B cell (primary cell): ENCODE results near the gene ADORA2A. TPM values are rescaled to one million over a fixed set of nuclear protein-coding genes. Genes with fewer than 3 reads are reported as not detected.

Experiments
- ATAC-seq: fragments of 200-7000 bp; cut with Tn5 transposase; one replicate; pipeline ENCODE4 v1.10.0; 2021; ENCODE audit warnings: low read depth, mild to moderate bottlenecking, moderate number of reproducible peaks, moderate library complexity
- CTCF ChIA-PET: fragments of 350-600 bp; sonication (Branson Sonifier 250); formaldehyde crosslinking; loops from one replicate; lab custom pipeline; 2021; ENCODE audit warnings: antibody characterized with exemption, inconsistent platforms; lab: Charles Lee
- POLR2A ChIA-PET: fragments of 350-600 bp; sonication (Branson Sonifier 250); formaldehyde crosslinking; loops from one replicate; lab custom pipeline; 2021; ENCODE audit warnings: antibody characterized with exemption; lab: Charles Lee
- DNase-seq: peaks from one replicate; pipeline ENCODE4 v3.0.0; 2013
- H2AFZ ChIP-seq: 2 replicates; pipeline ENCODE4 v1.6.1; 2012; ENCODE audit warnings: mild to moderate bottlenecking, low read depth, low read length; ENCODE audit not compliant: insufficient read depth, poor library complexity, severe bottlenecking
- H3K27ac ChIP-seq, 2 donors: 1 replicate in 1 of 2; 2 replicates in 1 of 2; pipeline ENCODE4 v1.5.1; 2012 to 2013; ENCODE audit warnings: low read length in 2 of 2, mild to moderate bottlenecking in 2 of 2, moderate library complexity in 1 of 2
- H3K27me3 ChIP-seq, 4 experiments: fragments of 200-600 bp in 1 of 4; sonication (generic) in 1 of 4; replicated peaks in 1 of 4; 1 replicate in 2 of 4; 2 replicates in 2 of 4; pipeline versions ENCODE4 v1.6.1 to v1.7.0; 2013 to 2016; ENCODE audit warnings: low read length in 3 of 4, mild to moderate bottlenecking in 2 of 4, mixed read lengths in 1 of 4, moderate library complexity in 1 of 4; ENCODE audit not compliant: insufficient read depth in 4 of 4, control insufficient read depth in 3 of 4; ENCODE audit errors: control extremely low read depth in 1 of 4
- H3K36me3 ChIP-seq, 2 experiments: replicated peaks in 1 of 2; 1 replicate in 1 of 2; 2 replicates in 1 of 2; pipeline versions ENCODE4 v1.6.1 to v1.7.1; 2013; ENCODE audit warnings: low read length in 1 of 2; ENCODE audit not compliant: insufficient read depth in 2 of 2, control insufficient read depth in 1 of 2; ENCODE audit errors: control extremely low read depth in 1 of 2, extremely low read depth in 1 of 2
- H3K4me1 ChIP-seq, 2 donors: fragments of 200-600 bp in 1 of 2; sonication (generic) in 1 of 2; 1 replicate in 1 of 2; 2 replicates in 1 of 2; pipeline versions ENCODE4 v1.5.1 to v1.6.1; 2013 to 2017; ENCODE audit warnings: low read length in 2 of 2; ENCODE audit not compliant: control insufficient read depth in 2 of 2, insufficient read depth in 2 of 2
- H3K4me2 ChIP-seq: replicated peaks from 2 replicates; pipeline ENCODE3; 2012; ENCODE audit warnings: mild to moderate bottlenecking, low read depth, low read length; ENCODE audit not compliant: poor library complexity, severe bottlenecking
- H3K4me3 ChIP-seq, 5 experiments: fragments of 200-600 bp in 1 of 5; sonication (generic) in 1 of 5; 1 replicate in 3 of 5; 2 replicates in 2 of 5; pipeline versions ENCODE4 v1.5.1 to v1.7.0; 2011 to 2016; ENCODE audit warnings: low read length in 4 of 5, mild to moderate bottlenecking in 4 of 5, low read depth in 2 of 5, control low read depth in 1 of 5, moderate library complexity in 1 of 5; ENCODE audit not compliant: insufficient read depth in 1 of 5; ENCODE audit errors: control extremely low read depth in 1 of 5, extremely low read depth in 1 of 5
- H3K79me2 ChIP-seq: fragments of 200-600 bp; sonication (generic); one replicate; pipeline ENCODE4 v1.6.0; 2016; ENCODE audit warnings: low read length; ENCODE audit not compliant: control insufficient read depth, insufficient read depth
- H3K9ac ChIP-seq: fragments of 200-600 bp; sonication (generic); 2 replicates; pipeline ENCODE4 v1.6.1; 2017; ENCODE audit warnings: mild to moderate bottlenecking, low read length, moderate library complexity
- H3K9me3 ChIP-seq, 3 donors: one replicate each; pipeline versions ENCODE4 v1.6.1 to v1.7.1; 2013; ENCODE audit warnings: low read length in 2 of 3; ENCODE audit not compliant: control insufficient read depth in 2 of 3, insufficient read depth in 1 of 3; ENCODE audit errors: control extremely low read depth in 1 of 3
- H4K20me1 ChIP-seq: 2 replicates; pipeline ENCODE4 v1.6.0; 2012; ENCODE audit warnings: mild to moderate bottlenecking, low read length; ENCODE audit not compliant: insufficient read depth, control insufficient read depth, poor library complexity, severe bottlenecking
- H3K27ac Mint-ChIP-seq: one replicate; pipeline ENCODE4 v1.8.0; 2021; ENCODE audit warnings: mixed read lengths
- H3K27me3 Mint-ChIP-seq: one replicate; pipeline ENCODE4 v1.8.0; 2021; ENCODE audit warnings: mixed read lengths
- H3K4me1 Mint-ChIP-seq: one replicate; pipeline ENCODE4 v1.8.0; 2021; ENCODE audit warnings: mixed read lengths
- H3K4me3 Mint-ChIP-seq: one replicate; pipeline ENCODE4 v1.8.0; 2021; ENCODE audit warnings: mixed read lengths
- H3K9me3 Mint-ChIP-seq: one replicate; pipeline ENCODE4 v1.8.0; 2022; ENCODE audit warnings: mixed read lengths; ENCODE audit not compliant: insufficient read depth
- EZH2 ChIP-seq: IDR thresholded peaks from 2 replicates; pipeline ENCODE4 v1.6.1; 2012; ENCODE audit warnings: borderline replicate concordance, low read depth, mild to moderate bottlenecking, moderate library complexity, low read length; ENCODE audit not compliant: insufficient read depth, poor library complexity, severe bottlenecking
- WGBS: methylation state at CpG from one replicate; pipeline ENCODE4 v1.1.5; 2013; ENCODE audit warnings: missing lambda C conversion rate; ENCODE audit not compliant: insufficient coverage; 5-methylcytosine and 5-hydroxymethylcytosine counted together
- intact Hi-C: fragments of 100-400 bp; cut with micrococcal nuclease; formaldehyde crosslinking; loops from one replicate; pipeline ENCODE4 v1.10.0; 2022
- polyA plus RNA-seq: library from polyadenylated mRNA; depleted of rRNA; stranded (reverse); fragments of >200 nt; gene quantifications from 2 replicates; pipeline ENCODE4 v1.2.3, GENCODE V29; 2012
- total RNA-seq, 2 donors: library from RNA; stranded (reverse); fragments of 120-200 nt in 1 of 2; gene quantifications; 1 replicate in 1 of 2; 2 replicates in 1 of 2; pipeline versions ENCODE4 v1.2.3 to v1.2.4, GENCODE V29; 2013 to 2022
- TF ChIP-seq, protein P1 (sequence below): fragments of 200-600 bp; IDR thresholded peaks from one replicate; pipeline ENCODE4 v1.8.0; 2022; ENCODE audit warnings: antibody characterized with exemption, mild to moderate bottlenecking

Gene ADORA2A
- total and polyA plus RNA-seq, 2 donors (not counting 1 experiment from before 2014, with no cell fraction given) = 30.5 to 45.4 TPM

DNA sequence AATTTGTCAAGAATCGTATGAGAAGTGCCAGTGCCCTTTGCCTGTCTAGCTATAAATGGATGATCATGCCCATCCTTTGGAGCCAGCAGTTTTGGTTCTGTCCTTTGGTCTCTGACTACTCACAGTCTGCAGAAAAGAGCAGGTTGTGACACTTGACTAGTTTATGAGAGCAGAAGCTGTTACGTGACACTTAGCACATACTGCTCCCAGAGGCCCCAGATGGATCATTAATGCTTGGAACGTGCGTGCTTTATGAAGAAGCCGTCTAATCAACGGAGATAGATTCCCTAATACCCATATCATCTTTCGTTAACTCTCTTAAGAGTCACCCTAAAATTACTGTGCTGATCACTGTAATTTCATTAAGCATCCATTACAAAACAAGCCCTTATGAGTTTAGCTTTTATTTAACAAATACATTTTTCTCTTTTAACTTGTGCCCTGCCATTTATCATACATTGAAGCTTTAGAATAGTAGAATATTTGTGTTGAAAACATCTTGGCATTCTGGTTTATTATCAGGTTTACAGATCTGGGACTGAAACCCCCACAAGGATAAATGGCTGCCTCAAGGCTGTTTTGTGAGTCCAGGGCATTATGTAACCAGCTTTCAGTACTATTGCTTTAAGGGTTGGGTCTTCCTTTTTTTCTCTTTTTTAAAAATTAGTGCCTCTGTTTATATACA lies 47.0 kb upstream of the ADORA2A start:
- Histone ChIP-seq H3K27ac (no peak overlapping the region), H3K4me1 (no peaks in the 10 kb centered on the region), H3K4me3 (no peak overlapping the region), H3K27me3 (no peaks in the 10 kb centered on the region), H3K36me3 (peaks cover 5 to 21% of the 10 kb centered on the region in 2 experiments), H4K20me1 (no peaks in the 10 kb centered on the region), H3K79me2 (no peaks in the 10 kb centered on the region), H3K9me3 (no peaks in the 10 kb centered on the region), H3K9ac (no peak overlapping the region), H2AFZ (no peak overlapping the region), H3K4me2 (no peak overlapping the region)
- Mint-ChIP-seq H3K4me3 (no peak overlapping the region), H3K27ac (no peak overlapping the region), H3K4me1 (no peaks in the 10 kb centered on the region), H3K27me3 (no peaks in the 10 kb centered on the region), H3K9me3 (no peaks in the 10 kb centered on the region)
- DNase-seq = no peak
- CTCF ChIA-PET = interaction anchor here (0.9 to 1.8 kb wide), 3 partner anchors 17 to 141 kb away, joined by 3 to 4 read pairs (median 3); no protein-coding TSS in a partner anchor
- POLR2A ChIA-PET = no interaction called here
- TF ChIP-seq, protein P1, sequence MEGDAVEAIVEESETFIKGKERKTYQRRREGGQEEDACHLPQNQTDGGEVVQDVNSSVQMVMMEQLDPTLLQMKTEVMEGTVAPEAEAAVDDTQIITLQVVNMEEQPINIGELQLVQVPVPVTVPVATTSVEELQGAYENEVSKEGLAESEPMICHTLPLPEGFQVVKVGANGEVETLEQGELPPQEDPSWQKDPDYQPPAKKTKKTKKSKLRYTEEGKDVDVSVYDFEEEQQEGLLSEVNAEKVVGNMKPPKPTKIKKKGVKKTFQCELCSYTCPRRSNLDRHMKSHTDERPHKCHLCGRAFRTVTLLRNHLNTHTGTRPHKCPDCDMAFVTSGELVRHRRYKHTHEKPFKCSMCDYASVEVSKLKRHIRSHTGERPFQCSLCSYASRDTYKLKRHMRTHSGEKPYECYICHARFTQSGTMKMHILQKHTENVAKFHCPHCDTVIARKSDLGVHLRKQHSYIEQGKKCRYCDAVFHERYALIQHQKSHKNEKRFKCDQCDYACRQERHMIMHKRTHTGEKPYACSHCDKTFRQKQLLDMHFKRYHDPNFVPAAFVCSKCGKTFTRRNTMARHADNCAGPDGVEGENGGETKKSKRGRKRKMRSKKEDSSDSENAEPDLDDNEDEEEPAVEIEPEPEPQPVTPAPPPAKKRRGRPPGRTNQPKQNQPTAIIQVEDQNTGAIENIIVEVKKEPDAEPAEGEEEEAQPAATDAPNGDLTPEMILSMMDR = no peak
- no peak for TF ChIP-seq EZH2
- 95% methylated on average over 4 of the region's 7 CpGs for WGBS
- ATAC-seq = no peak
- intact Hi-C loops = no loop called here

DNA sequence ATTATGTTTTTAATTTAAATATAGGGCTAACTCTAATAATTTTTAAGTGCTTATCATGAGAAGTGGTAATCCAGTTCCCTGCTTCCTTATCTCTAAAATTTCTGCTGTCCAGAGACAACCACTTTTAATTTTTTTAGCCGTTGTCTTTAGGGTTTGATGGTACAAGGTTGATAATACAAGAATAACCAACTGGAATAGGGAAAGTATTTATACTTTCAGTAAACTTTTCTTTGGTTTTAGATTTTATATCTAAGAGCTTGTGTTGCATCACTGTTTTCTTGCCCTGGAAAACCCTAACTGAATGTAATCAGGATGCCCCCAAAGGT lies 46.5 kb upstream of the ADORA2A start:
- no peak overlapping the region for H3K4me3 ChIP-seq
- H3K4me1 Mint-ChIP-seq = no peaks in the 10 kb centered on the region
- no peak overlapping the region for H3K4me2 ChIP-seq
- no peaks in the 10 kb centered on the region for H4K20me1 ChIP-seq
- ChIA-PET CTCF (interaction anchor here (0.9 to 1.8 kb wide), 3 partner anchors 17 to 141 kb away, joined by 3 to 4 read pairs (median 3); no protein-coding TSS in a partner anchor), POLR2A (no interaction called here)
- H2AFZ ChIP-seq = no peak overlapping the region
- H3K36me3 ChIP-seq = peaks cover 4 to 18% of the 10 kb centered on the region in 2 experiments
- H3K27me3 ChIP-seq = no peaks in the 10 kb centered on the region
- no peak overlapping the region for H3K9ac ChIP-seq
- no peak for DNase-seq
- intact Hi-C loops = no loop called here
- H3K27ac Mint-ChIP-seq = no peak overlapping the region
- ATAC-seq = no peak
- TF ChIP-seq, protein P1 = no peak
- no peak for TF ChIP-seq EZH2
- no peaks in the 10 kb centered on the region for H3K4me1 ChIP-seq
- no peak overlapping the region for H3K27ac ChIP-seq
- H3K9me3 ChIP-seq = no peaks in the 10 kb centered on the region
- H3K79me2 ChIP-seq = no peaks in the 10 kb centered on the region
- H3K4me3 Mint-ChIP-seq = no peak overlapping the region
- no CpG with 5 or more reads among the region's 1 CpG for WGBS
- no peaks in the 10 kb centered on the region for H3K9me3 Mint-ChIP-seq
- no peaks in the 10 kb centered on the region for H3K27me3 Mint-ChIP-seq
